IPS DF 4.7 (cell line): Measurements from ENCODE around the gene BCR.

ENCODE experiments used
- DNase-seq: peaks from one replicate; pipeline ENCODE4 v3.0.0-alpha.2; 2013; ENCODE audit warnings: low spot score; ENCODE audit errors: extremely low read depth

BCR gene

GRCh38 chr22:23193882-23194281, 13.6 kb downstream of the BCR start:
- no peak for DNase-seq

DNA sequence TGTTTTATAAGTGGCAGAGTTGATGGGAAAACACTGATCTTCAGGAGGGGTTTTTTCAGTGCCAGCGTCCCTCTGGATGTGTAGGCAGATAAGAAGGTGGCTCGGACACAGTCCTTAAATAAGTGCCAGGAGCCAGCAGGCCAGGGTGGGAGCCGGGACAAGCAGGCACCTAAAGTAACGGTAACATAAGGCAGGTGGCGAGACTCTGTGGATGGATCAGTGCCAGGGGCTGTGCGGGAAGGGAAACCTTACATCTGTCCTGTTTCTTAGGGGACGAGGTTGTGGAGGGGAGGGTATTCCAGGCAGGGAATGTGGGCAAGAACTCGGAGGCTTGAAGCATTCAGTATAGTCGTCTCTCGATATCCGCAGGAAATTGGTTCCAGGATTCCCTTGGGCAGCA, 15.9 kb downstream of the BCR start:
- no peak for DNase-seq

GRCh38 chr22:23197836-23198235, 17.5 kb downstream of the BCR start:
- DNase-seq: no peak

DNA sequence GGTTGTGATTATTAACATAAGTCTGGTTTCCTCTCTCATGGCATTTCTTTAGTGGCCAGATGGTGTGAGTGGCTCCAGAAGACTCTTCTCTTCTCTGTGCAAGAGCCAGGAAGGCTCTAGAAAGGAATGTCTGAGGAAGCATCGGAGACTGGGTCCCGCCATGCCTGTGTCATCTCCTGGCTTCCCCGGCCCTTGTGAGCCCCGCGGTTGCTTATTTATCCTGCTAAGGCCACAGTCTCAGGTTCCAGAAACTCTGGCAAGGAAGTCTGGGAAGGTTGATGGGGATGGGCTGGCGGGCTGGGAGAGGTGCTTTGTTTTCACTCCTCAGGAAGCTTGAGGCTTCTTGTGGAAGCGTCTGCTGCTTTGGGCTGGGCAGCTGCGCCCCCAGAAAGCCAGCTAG, 18.9 kb downstream of the BCR start:
- no peak for DNase-seq

- no peak for DNase-seq
Measured at GRCh38 chr22:23200898-23201297, 20.6 kb downstream of the BCR start.

DNA sequence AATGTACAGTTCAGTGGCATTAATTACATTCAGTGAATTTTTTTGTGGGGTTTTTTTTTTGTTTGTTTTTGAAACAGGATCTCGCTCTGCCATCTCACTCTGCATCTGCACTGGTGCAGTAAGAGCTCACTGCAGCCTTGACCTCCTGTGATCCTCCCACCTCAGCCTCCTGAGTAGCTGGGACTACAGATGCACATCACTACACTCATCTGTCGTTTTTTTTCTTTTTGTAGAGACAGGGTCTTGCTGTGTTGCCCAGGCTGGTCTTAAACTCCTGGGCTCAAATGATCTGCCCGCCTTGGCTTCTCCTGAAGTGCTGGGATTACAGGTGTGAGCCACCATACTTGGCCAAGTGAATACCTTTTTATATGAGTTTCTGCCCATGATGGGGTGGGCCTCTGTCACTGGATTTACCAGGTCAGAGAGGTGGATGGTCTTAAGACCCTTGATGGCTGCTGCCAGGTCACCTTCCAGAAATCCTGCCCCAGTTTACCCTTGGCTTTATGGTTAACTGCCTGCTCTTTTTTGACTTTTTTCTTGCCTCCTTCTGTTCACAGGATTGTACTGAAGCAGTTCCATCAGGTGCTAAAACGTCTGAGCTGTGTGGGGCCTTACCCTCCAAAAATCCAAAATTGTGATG, 22.6 kb downstream of the BCR start:
- no peak for DNase-seq

- DNase-seq: no peak
Measured at GRCh38 chr22:23203452-23204124, 23.3 kb downstream of the BCR start.

DNA sequence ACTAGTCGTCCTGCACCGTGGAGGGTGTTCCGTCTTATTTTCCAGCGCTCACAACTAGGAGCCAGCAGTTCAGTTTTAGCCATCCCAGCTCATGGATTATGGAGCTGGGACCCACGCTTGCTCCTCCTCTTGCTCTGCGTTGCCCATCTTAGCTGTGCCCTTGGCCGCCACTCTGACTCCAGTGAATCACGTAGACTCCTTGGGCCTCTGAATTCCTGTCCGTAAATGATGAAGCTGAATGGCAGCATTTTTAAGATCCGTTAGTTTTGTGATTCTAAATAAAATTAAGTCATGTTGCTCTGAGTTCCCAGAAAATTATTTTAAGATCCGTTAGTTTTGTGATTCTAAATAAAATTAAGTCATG, 23.8 kb downstream of the BCR start:
- DNase-seq: no peak

DNA sequence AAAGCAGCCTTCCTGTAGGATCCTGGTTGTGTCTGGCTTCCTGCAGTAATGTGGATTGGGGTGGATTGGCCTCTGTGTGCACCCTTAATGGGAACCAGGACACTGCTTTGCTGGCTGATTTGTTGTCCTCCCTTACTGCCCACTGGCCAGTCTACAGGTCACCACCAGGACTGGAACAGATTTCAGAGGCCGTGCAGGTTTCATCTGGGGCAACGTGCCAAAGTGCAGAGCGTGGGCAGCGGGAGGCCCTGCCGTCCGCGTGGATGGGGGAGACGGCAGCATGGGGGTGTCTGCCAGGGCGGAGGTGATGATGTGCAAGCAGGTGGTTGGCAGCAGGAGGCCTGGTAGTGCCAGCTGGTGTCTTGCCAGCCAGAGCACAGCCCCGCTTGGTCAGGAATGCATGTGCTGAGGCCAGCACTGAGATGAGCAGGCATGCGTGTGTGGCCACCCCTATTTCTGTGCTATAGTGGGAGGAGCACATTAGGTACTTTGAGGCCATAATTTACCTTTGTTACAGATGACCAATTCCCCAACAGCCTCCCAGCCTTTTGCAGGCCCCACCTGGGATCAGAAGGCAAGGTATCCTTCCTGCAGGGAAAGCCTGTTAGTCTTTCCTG, 24.3 kb downstream of the BCR start:
- DNase-seq: no peak

DNA sequence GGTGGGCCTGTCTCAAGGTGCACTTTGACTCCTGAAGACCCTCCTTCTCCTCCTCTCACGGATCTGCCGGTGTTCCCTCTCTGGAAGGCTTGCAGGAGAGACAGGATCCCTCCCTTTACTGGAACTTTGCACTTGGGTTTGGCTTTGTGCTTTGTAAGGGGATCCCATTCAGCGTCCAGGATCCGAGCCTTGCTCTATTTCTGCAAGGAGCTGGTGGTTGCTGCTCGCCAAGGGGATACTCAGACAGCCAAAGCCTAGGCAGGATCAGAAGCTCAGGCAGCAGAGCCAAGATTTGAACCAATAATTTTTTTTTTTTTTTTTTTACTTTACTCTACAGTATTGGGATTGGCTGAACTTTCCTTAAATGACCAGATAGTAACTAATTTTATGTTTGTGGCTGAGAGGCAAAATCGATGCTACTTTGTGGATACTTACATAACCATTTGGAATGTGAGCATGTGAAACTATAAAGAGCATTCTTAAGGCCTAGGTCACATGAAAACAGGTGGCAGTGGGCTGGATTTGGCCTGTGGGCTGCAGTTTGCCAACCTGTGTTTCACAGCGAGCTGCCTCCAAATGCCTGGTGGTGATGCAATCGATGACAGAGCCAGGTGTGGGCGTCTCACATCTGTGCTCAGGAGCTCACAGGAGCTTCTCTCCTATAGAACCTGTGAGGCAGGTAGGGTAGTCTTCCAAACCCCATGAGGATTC, 25.2 kb downstream of the BCR start:
- no peak for DNase-seq

GRCh38 chr22:23206915-23207314, 26.6 kb downstream of the BCR start:
- DNase-seq: no peak

DNA sequence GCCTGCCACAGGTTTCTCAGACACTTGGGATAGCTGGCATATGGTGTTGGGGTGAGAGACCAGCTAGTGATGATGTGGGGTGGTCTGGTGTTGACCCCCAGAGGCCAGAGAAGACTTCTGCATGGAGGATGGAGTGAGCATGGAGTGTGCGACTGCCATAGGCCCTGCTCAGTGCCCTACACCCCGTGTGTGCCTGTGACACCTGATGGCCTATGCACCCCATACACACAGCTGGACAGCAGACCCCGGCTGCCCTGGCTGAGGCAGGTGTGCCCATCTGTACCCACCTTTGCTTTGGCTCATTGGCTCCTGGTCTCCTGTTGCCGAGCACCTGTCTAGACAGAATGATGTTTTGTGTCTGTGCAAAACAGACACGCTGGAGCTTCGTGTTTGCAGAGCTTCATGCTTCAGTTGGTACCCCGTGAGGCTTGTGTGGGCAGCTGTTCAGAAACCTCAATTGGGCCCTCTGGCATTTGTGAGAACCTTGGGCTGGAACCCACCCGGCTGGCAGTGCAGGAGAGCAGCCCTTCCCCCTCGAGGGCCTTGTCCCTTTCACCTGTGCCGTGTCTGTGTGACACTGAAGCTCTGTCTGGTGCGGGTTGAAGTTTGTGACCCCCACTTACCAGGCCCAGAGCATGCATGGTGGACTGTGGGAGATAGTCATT, 27.6 kb downstream of the BCR start:
- DNase-seq: no peak

DNA sequence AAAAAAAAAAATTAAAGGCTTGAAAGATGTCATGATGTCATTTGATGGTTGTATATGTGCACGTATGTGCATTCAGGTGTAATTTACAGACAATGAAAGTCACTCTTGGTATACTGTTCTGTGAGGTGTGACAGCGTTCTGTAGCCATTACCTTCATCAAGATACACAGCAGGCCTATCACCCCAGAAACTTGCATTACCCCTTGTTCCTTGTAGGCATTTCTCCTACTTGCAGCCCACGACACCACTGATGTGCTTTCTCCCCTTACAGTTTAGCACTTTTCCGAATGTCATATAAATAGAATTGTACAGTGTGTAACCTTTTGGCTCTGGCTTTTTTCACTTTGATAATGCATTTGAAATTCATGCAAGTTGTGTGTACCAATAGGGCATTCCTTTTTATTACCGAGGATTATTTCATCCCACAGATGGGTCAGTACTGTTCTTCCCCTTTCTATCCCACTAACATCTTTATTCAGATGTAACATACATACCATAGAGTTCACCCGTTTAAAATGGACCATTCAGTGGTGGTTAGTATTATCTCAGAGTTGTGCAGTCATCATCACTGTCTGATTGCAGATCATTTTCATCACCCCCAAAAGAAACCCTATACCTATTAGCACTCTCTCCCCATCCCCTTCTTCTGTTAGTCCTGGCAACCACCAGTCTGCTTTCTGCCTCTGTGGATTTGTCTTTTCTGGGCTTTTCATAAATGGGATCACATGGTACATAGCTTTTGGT, 30.3 kb downstream of the BCR start:
- no peak for DNase-seq

- no peak for DNase-seq
Measured at GRCh38 chr22:23211622-23212021, 31.3 kb downstream of the BCR start.

DNA sequence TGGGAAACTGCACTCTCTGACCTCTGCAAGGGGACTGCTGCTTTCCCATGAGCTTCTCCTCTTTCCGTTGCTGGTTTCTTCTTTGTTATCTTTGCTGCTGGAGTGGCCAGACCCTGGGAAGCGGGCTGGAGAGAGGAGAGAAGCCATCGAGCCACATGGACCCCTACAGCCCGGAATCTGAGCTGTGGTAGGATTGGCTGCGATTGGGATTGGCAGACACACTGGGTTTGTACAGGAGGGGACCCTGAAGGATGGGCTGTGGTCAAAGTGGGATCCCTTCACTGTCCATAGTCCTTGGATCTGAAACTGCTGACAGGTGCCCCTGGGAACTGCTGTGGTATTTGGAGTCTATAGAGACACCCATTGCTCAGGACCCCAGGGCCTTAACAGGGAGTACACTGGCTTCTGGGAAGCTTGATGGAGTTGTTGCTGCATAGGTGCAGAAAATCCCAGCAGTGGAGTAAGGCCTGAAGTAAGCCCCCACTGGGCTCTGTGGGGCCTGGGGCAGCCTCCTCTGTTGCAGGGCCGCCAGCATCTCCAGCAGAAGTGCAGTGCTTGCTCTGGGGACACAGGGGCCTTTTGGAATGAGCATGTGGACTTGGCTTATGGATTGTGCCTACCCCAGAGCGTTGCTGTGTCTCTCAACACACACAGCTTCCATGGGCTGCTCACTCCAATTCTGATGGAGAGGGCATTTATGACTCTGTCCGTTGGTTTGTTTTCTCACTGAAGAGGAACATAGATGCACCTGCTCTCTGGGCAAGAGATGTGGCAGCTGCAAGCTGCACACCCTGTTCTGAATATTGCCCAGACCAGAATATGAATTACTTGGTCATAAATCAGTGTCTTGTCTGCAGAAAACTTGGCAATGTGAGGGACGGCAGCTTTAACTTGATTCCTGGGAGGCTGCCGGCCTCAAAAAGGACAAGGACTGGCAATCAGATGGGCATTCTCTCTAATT, 32.0 kb downstream of the BCR start:
- DNase-seq: no peak

DNA sequence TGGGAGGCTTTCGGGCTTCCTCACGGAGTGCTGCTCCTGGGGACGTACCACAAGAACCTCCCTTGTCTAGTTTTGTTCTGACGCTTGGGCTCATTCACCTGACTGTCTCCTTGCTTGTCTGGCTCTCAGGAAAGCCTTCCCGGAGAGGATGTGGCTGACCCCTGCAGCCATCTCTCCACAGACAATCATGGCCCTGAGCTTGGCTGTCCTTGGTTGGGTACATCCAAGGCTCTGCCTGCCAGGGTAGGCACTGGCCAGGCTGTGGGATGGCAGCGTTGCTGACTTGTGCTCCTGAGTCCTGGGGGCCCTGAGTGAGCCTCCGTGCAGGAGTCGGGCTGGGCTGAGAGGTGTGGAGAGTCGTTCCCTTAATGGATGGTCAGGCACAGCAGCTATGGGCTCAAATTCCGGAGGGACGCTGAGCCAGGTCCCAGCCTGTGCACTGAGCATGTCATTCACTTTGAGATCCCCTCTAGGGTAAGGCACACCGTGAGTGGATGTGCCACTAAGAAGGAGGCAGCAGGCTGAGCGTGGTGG, 32.8 kb downstream of the BCR start:
- DNase-seq: no peak

GRCh38 chr22:23213581-23214334, 33.4 kb downstream of the BCR start:
- no peak for DNase-seq

- no peak for DNase-seq
Measured at GRCh38 chr22:23214398-23214797, 34.1 kb downstream of the BCR start.
